B cell (primary cell): Measurements from ENCODE around the gene ZNF317.

Experiments
- CTCF ChIP-seq: fragments of 200-600 bp; IDR thresholded peaks from one replicate; pipeline ENCODE4 v1.8.0; 2022; ENCODE audit warnings: antibody characterized with exemption, mild to moderate bottlenecking
- EZH2 ChIP-seq: IDR thresholded peaks from 2 replicates; pipeline ENCODE4 v1.6.1; 2012; ENCODE audit warnings: borderline replicate concordance, low read depth, mild to moderate bottlenecking, moderate library complexity, low read length; ENCODE audit not compliant: insufficient read depth, poor library complexity, severe bottlenecking

GRCh38 chr19:9155591-9155990 is 15.4 kb downstream of the ZNF317 start:
- TF ChIP-seq EZH2: no peak
- no peak for TF ChIP-seq CTCF
